HEK293 (cell line): ENCODE data around the gene FSIP1.

Experiments
- CTCF ChIA-PET: fragments of 350-600 bp; formaldehyde crosslinking; extraction: SDS; loops from one replicate; lab custom pipeline; 2021; ENCODE audit warnings: antibody characterized with exemption; lab: Yijun Ruan, JAX
- POLR2A ChIA-PET: fragments of 300-600 bp; formaldehyde crosslinking; extraction: SDS; loops from one replicate; lab custom pipeline; 2020; ENCODE audit warnings: antibody characterized with exemption, inconsistent platforms; lab: Yijun Ruan, JAX
- H3K27ac ChIP-seq: fragments of 200-500 bp; sonication (Bioruptor generic); 2 replicates; pipeline ENCODE4 v1.5.1; 2014; ENCODE audit warnings: low read depth, low read length, control low read depth, inconsistent platforms; ENCODE audit errors: extremely low read depth
- H3K36me3 ChIP-seq, 2 experiments: fragments of 200-500 bp in 1 of 2; sonication (Bioruptor generic) in 1 of 2; 1 replicate in 1 of 2; 2 replicates in 1 of 2; pipeline ENCODE4 v1.5.1; 2014 to 2017; ENCODE audit warnings: inconsistent platforms in 2 of 2, low read length in 2 of 2; ENCODE audit not compliant: control insufficient read depth in 2 of 2, insufficient read depth in 1 of 2
- H3K4me1 ChIP-seq: fragments of 200-500 bp; sonication (Bioruptor generic); 2 replicates; pipeline ENCODE4 v1.5.1; 2014; ENCODE audit warnings: mild to moderate bottlenecking, low read length, inconsistent platforms; ENCODE audit not compliant: control insufficient read depth, insufficient read depth
- H3K4me3 ChIP-seq: 2 replicates; pipeline ENCODE4 v1.5.1; 2011; ENCODE audit warnings: low read depth, mild to moderate bottlenecking, control low read depth, low read length, moderate library complexity
- H3K9me3 ChIP-seq: fragments of 200-500 bp; sonication (Bioruptor generic); 2 replicates; pipeline ENCODE4 v1.5.1; 2014; ENCODE audit warnings: low read depth, low read length, inconsistent platforms; ENCODE audit not compliant: control insufficient read depth, insufficient read depth
- GLI2 ChIP-seq: fragments of 450-650 bp; formaldehyde crosslinking; IDR thresholded peaks from 2 replicates; pipeline ENCODE4; 2017; ENCODE audit warnings: missing biosample characterization, missing genetic modification characterization, low read depth, borderline replicate concordance
- PBX3 ChIP-seq: sonication (generic); formaldehyde crosslinking; IDR thresholded peaks from 2 replicates; pipeline ENCODE4 v1.8.1; 2022; ENCODE audit warnings: mild to moderate bottlenecking, moderate library complexity, missing genetic modification reagents
- REPIN1 ChIP-seq: fragments of 450-650 bp; formaldehyde crosslinking; IDR thresholded peaks from 2 replicates; pipeline ENCODE4 v1.5.1; 2017; ENCODE audit warnings: missing biosample characterization, missing genetic modification characterization, low read depth
- ZFHX2 ChIP-seq: fragments of 450-650 bp; formaldehyde crosslinking; conservative IDR thresholded peaks from 2 replicates; pipeline ENCODE4 v1.5.1; 2016; ENCODE audit warnings: missing biosample characterization, missing genetic modification characterization
- ZNF132 ChIP-seq: fragments of 450-650 bp; formaldehyde crosslinking; IDR thresholded peaks from 2 replicates; pipeline ENCODE4 v1.5.1; 2017; ENCODE audit warnings: missing biosample characterization, missing genetic modification characterization, borderline replicate concordance
- ZNF140 ChIP-seq: fragments of 450-650 bp; formaldehyde crosslinking; IDR thresholded peaks from 2 replicates; pipeline ENCODE4 v1.5.1; 2016; ENCODE audit warnings: missing biosample characterization, missing genetic modification characterization
- ZNF211 ChIP-seq: fragments of 450-650 bp; formaldehyde crosslinking; IDR thresholded peaks from 2 replicates; pipeline ENCODE4 v1.5.1; 2016; ENCODE audit warnings: low read depth, missing biosample characterization, missing genetic modification characterization
- ZNF23 ChIP-seq: fragments of 450-650 bp; formaldehyde crosslinking; IDR thresholded peaks from 2 replicates; pipeline ENCODE4 v1.5.1; 2016; ENCODE audit warnings: missing biosample characterization, missing genetic modification characterization, borderline replicate concordance
- ZNF26 ChIP-seq: fragments of 450-650 bp; formaldehyde crosslinking; IDR thresholded peaks from 2 replicates; pipeline ENCODE4 v1.5.1; 2016; ENCODE audit warnings: missing biosample characterization, missing genetic modification characterization
- ZNF433 ChIP-seq: fragments of 450-650 bp; formaldehyde crosslinking; IDR thresholded peaks from 2 replicates; pipeline ENCODE4 v1.5.1; 2016; ENCODE audit warnings: missing biosample characterization, missing genetic modification characterization, low read depth
- ZNF596 ChIP-seq: fragments of 450-650 bp; IDR thresholded peaks from 2 replicates; pipeline ENCODE4 v1.5.0; 2018; ENCODE audit warnings: missing biosample characterization, mild to moderate bottlenecking, missing genetic modification characterization, moderate library complexity
- ZNF623 ChIP-seq: fragments of 450-650 bp; formaldehyde crosslinking; IDR thresholded peaks from 2 replicates; pipeline ENCODE4 v1.5.1; 2016; ENCODE audit warnings: missing biosample characterization, missing genetic modification characterization
- ZNF792 ChIP-seq: fragments of 450-650 bp; formaldehyde crosslinking; IDR thresholded peaks from 2 replicates; pipeline ENCODE4 v1.5.1; 2016; ENCODE audit warnings: missing biosample characterization, missing genetic modification characterization
- TF ChIP-seq, protein P1 (sequence below): fragments of 450-650 bp; formaldehyde crosslinking; IDR thresholded peaks from 2 replicates; pipeline ENCODE4 v1.5.1; 2016; ENCODE audit warnings: missing biosample characterization, missing genetic modification characterization
- TF ChIP-seq, protein P2 (sequence below): IDR thresholded peaks from 2 replicates; pipeline ENCODE4 v1.6.1; 2011; ENCODE audit warnings: mild to moderate bottlenecking, low read depth, low read length, borderline replicate concordance
- TF ChIP-seq, protein P3 (sequence below): fragments of 450-650 bp; formaldehyde crosslinking; IDR thresholded peaks from 2 replicates; pipeline ENCODE4 v1.5.1; 2016; ENCODE audit warnings: missing biosample characterization, missing genetic modification characterization
- TF ChIP-seq, protein P4 (sequence below): fragments of 450-650 bp; formaldehyde crosslinking; IDR thresholded peaks from 2 replicates; pipeline ENCODE4 v1.5.1; 2016; ENCODE audit warnings: missing biosample characterization, missing genetic modification characterization
- TF ChIP-seq, protein P5 (sequence below): fragments of 450-650 bp; formaldehyde crosslinking; IDR thresholded peaks from 2 replicates; pipeline ENCODE4 v1.5.1; 2017; ENCODE audit warnings: missing biosample characterization, missing genetic modification characterization

Gene FSIP1

DNA sequence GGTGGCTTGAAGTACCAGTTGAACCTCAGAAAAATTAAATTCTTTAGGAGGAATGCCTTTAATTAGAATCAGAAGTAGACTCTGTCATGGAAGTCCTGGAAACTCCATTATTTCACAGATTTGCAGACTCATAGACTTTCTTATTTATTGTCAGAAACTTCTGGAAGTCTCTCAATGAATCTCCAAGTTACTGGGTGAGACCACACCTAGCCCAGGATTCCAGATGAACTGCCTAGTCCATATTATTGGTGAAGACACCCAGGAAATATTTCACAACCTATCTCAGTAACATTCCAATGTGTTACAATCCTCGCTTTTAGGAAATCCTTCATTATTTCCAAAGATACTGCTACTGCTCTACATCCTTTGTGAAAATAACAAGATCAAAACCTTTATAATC is 208.2 kb downstream of the FSIP1 start:
- POLR2A ChIA-PET = no interaction called here

GRCh38 chr15:39573844-39574243 is 208.8 kb downstream of the FSIP1 start:
- Histone ChIP-seq H3K9me3 (no peaks in the 10 kb centered on the region), H3K4me1 (no peaks in the 10 kb centered on the region), H3K36me3 (no peaks in the 10 kb centered on the region), H3K4me3 (no peak overlapping the region), H3K27ac (no peak overlapping the region)
- no peak for TF ChIP-seq PBX3 (CRISPR knock-in tag)
- no peak for TF ChIP-seq REPIN1 (tag by site-specific recombination)
- POLR2A ChIA-PET = no interaction called here
- CTCF ChIA-PET = no interaction called here

More for the DNA sequence above, 208.2 kb downstream of the FSIP1 start:
- H3K4me3 ChIP-seq = no peak overlapping the region
- TF ChIP-seq GLI2 (tag by site-specific recombination) (no peak), ZNF26 (tag by site-specific recombination) (no peak)
- TF ChIP-seq, protein P1, sequence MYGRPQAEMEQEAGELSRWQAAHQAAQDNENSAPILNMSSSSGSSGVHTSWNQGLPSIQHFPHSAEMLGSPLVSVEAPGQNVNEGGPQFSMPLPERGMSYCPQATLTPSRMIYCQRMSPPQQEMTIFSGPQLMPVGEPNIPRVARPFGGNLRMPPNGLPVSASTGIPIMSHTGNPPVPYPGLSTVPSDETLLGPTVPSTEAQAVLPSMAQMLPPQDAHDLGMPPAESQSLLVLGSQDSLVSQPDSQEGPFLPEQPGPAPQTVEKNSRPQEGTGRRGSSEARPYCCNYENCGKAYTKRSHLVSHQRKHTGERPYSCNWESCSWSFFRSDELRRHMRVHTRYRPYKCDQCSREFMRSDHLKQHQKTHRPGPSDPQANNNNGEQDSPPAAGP (tag by site-specific recombination) = no peak
- TF ChIP-seq, protein P2, sequence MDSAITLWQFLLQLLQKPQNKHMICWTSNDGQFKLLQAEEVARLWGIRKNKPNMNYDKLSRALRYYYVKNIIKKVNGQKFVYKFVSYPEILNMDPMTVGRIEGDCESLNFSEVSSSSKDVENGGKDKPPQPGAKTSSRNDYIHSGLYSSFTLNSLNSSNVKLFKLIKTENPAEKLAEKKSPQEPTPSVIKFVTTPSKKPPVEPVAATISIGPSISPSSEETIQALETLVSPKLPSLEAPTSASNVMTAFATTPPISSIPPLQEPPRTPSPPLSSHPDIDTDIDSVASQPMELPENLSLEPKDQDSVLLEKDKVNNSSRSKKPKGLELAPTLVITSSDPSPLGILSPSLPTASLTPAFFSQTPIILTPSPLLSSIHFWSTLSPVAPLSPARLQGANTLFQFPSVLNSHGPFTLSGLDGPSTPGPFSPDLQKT = no peak
- CTCF ChIA-PET = no interaction called here
- no peaks in the 10 kb centered on the region for H3K9me3 ChIP-seq
- H3K27ac ChIP-seq = no peak overlapping the region
- no peaks in the 10 kb centered on the region for H3K4me1 ChIP-seq
- H3K36me3 ChIP-seq = no peaks in the 10 kb centered on the region

DNA sequence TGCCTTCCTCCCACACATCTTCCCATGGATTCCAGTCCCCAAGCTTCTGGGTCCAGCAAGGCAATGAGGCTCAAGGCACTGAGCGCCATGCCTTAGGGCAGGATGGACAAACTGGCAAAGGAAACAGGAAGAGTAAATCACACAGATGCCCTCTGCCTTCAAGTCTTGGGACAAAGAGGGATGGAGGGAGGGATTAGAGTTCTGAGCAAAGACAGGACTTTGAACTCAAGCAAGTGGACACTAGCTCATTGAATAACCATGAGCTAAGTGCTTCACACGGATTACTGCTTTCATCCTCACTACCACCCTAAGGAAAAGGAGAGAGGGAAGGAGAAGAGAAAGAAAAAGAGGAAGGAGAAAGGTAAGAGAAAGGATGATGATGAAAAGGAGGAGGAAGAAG is 209.4 kb downstream of the FSIP1 start:
- Histone ChIP-seq H3K4me1 (no peaks in the 10 kb centered on the region), H3K36me3 (no peaks in the 10 kb centered on the region), H3K4me3 (no peak overlapping the region), H3K9me3 (no peaks in the 10 kb centered on the region), H3K27ac (no peak overlapping the region)
- ChIA-PET CTCF (interaction anchor here (0.5 to 0.7 kb wide), 2 partner anchors 9 to 247 kb away, joined by 4 to 6 read pairs; no protein-coding TSS in a partner anchor), POLR2A (no interaction called here)
- TF ChIP-seq ZNF132 (no peak), ZNF211 (tag by site-specific recombination) (no peak), ZFHX2 (tag by site-specific recombination) (no peak), PBX3 (CRISPR knock-in tag) (no peak), ZNF23 (tag by site-specific recombination) (no peak), ZNF623 (tag by site-specific recombination) (no peak), ZNF596 (no peak), ZNF792 (no peak), ZNF140 (tag by site-specific recombination) (no peak), ZNF433 (tag by site-specific recombination) (no peak)
- TF ChIP-seq, protein P3, sequence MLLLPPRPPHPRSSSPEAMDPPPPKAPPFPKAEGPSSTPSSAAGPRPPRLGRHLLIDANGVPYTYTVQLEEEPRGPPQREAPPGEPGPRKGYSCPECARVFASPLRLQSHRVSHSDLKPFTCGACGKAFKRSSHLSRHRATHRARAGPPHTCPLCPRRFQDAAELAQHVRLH (tag by site-specific recombination) = no peak
- TF ChIP-seq, protein P4, sequence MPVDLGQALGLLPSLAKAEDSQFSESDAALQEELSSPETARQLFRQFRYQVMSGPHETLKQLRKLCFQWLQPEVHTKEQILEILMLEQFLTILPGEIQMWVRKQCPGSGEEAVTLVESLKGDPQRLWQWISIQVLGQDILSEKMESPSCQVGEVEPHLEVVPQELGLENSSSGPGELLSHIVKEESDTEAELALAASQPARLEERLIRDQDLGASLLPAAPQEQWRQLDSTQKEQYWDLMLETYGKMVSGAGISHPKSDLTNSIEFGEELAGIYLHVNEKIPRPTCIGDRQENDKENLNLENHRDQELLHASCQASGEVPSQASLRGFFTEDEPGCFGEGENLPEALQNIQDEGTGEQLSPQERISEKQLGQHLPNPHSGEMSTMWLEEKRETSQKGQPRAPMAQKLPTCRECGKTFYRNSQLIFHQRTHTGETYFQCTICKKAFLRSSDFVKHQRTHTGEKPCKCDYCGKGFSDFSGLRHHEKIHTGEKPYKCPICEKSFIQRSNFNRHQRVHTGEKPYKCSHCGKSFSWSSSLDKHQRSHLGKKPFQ (tag by site-specific recombination) = no peak
- TF ChIP-seq, protein P5, sequence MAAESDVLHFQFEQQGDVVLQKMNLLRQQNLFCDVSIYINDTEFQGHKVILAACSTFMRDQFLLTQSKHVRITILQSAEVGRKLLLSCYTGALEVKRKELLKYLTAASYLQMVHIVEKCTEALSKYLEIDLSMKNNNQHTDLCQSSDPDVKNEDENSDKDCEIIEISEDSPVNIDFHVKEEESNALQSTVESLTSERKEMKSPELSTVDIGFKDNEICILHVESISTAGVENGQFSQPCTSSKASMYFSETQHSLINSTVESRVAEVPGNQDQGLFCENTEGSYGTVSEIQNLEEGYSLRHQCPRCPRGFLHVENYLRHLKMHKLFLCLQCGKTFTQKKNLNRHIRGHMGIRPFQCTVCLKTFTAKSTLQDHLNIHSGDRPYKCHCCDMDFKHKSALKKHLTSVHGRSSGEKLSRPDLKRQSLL (tag by site-specific recombination) = no peak
